Activated CD8-positive, alpha-beta memory T cell treated with anti-CD3 and anti-CD28 coated beads, Interleukin-2, amount 50 U/mL, for 48 hours (primary cell): Measurements from ENCODE around the gene RBFOX2.
A peak's percentile ranks its signal among the peaks of the same experiment; 100 is the strongest.
"Not testable (repeated sequence)": the region's sequence is repeated elsewhere in the genome, so short reads cannot be mapped to it uniquely, and the experiment has no call there.

Source experiments
- DNase-seq: peaks from one replicate; pipeline ENCODE4 v3.0.0-alpha.2; 2020

The RBFOX2 gene

DNA sequence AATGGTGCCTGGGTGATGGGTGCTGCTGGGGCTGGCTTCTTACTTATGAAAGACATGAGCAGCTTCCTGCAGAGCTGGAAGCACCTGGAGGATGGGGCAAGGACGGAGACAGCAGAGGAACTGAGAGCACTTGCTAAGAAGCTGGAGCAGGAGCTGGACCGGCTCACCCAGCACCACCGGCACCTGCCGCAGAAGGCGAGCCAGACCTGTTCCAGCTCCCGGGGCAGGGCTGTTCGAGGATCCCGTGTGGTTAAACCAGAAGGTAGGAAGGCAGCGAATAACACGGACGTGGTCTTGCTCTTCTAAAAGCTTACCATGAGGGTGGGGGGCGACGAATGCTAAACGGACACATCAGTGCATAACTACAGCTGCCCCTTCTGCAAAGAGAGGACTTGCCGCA is 301.7 kb downstream of the RBFOX2 start:
- DNase-seq = no peak

DNA sequence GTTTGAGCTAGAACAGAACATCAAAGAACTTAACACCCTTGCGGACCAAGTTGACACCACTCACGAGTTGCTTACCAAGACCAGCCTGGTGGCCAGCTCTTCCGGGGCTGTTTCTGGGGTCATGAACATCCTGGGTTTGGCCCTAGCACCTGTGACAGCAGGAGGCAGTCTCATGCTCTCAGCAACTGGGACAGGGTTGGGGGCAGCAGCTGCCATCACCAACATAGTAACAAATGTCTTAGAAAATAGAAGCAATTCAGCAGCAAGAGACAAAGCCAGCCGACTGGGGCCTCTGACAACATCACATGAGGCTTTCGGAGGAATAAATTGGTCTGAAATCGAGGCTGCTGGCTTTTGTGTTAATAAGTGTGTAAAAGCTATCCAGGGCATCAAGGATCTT is 302.2 kb downstream of the RBFOX2 start:
- DNase-seq = no peak

DNA sequence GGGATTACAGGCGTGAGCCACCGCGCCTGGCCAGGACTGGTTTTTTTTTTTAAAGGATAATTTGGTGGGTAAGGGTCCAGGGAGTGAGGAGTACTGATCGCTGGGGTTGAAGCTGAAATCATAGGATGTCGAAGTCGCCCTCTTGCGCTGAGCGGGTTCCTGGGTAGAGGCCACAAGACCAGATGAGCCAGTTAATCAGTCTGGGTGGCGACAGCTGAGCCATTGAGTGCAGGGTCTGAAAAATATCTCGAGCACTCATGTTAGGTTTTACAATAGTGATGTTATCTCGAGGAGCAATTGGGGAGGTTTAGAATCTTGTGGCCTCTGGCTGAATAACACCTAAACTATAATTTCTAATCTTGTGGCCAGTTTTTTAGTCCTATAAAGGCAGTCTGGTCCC is 303.1 kb downstream of the RBFOX2 start:
- no peak for DNase-seq

DNA sequence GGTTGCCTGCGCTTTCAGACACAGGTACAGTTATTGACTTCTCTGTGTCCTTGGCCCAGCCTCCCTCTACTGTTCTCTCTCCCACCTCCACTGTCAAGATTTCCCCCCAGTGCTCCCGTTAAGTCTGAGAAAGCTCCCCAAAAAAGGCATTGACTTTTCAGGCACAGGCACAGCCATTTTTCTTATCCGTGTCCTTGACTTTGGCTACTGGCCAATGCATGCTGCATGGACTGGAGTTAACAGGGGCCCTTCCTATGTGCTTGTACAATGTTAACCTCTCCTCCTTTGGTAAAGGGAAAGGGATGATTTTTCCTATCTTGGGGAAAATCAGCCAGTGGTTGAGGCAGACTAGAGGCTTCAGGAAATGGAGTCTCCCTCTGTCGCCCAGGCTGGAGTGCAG is 306.7 kb downstream of the RBFOX2 start:
- DNase-seq = no peak

DNA sequence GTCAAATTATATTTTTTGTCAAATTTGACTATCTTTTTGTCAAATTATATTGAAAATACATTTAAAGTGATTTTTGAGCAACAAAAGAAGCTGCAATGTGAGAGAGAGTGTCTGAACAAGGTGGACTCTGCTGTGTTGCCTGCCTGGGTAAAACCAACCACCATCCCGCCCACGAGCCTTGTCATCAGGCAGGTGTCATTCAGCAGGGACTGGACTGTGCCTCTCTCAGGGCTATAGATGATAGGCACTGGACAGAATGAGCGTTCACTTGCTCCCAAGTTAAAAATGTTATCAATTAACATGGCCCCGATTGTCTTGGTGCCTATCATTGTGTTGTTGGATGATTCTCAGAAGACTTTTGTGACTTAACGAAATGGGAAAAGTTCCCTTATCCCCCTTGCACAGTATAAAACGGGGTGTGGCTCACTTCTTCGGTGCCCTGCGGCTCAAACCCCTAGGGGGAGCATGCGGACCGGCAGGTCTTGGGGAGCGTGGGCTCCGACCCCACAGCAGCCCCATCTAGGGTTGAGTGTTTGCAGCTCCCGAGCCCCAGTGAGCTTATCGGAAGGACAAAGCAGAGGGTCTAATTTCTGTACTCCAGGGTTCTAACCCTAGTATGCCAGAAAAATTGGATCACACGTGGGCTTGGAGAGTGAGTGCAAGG is 309.3 kb downstream of the RBFOX2 start:
- no peak for DNase-seq

DNA sequence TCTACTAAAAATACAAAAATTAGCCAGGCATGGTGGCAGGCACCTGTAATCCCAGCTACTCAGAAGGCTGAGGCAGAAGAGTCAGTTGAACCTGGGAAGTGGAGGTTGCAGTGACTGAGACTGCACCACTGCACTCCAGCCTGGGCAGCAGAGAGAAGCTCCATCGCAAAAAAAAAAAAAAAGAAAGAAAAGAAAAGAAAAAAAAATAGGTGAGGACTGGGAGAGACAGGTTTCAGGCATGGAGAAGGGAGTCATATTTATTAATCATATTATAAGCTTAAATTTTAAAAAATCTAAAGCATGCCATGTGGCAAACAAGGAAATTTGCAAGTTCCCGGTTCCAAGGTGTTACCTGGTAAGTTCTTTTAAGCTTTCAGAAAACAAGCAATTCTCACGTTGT is 311.1 kb downstream of the RBFOX2 start, which contains the start of gene APOL5:
TSS of gene APOL5 (plus strand) at position 301 of the 400 bp plus-strand sequence. CDS start at position 301, 0 bp downstream.
- DNase-seq = no peak

DNA sequence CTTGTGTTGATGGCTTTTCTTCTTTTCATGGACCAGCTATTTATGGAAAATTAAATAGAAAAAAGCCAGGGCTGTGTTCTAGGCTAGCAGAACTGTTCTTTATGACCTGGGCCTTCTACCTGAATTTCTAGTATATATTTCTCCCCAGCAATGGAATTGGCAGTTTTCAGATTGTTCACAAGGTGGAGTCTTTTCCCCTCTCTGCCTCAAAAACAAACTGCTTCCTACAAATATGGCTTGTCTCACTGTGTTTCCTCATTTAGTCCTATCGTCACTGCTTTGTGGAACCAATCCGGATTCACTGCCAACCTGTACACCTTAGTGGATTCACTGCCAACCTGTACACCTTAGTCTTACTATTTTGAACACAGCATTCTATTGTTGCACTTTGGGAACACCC is 316.0 kb downstream of the RBFOX2 start:
- no peak for DNase-seq

DNA sequence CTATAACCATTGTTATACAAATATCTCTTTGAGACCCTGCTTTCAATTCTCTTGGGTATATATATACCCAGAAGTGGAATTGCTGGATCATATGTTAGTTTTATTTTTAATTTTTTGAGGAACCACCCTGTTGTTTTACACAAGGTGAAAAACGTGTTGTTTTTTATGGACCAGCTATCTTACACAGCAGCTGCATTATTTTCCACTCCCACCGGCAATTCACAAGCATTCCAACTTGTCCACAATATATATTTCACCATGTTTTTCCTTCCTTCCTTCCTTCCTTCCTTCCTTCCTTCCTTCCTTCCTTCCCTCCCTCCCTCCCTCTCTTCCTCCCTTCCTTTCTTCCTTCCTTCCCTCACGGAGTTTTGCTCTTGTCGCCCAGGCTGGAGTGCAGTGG is 317.3 kb downstream of the RBFOX2 start:
- no peak for DNase-seq

DNA sequence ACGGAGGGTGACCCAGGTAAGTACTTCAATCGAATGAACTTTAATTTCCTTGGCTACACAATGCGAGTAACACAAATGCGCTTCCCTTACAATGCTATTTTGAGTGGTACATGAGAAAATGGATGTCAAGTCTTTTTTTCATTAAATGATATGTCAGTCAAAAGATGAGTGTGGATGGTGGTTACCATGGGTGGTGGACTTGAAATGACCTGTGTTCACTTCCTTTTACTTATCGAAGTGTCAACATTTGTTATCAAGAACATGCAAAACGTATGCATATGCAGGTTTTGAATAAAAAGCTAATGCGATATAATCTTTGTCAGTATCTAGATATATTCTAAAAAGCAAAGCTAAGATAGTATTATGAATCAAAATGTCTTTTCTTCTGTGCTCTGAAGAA is 319.7 kb downstream of the RBFOX2 start:
- DNase-seq = no peak

DNA sequence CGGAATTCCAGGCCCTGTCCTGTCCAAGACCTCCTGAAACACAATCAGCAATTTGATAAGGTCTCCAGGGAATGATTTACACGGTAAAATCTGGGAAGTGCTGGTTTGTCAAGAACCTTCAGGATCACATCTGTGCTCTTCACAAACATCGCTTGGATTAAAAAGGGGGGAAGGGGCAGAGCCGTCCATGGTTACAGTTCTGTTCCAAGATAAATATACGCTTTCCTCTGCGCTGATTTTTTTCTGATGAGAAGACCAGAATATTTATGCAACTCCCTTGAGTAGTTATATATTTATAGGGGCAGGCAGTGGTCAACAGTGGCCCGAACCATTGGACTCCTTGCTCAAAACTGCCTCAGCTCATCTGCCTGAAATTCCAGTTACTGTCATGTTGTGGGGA is 320.2 kb downstream of the RBFOX2 start:
- DNase-seq = no peak

DNA sequence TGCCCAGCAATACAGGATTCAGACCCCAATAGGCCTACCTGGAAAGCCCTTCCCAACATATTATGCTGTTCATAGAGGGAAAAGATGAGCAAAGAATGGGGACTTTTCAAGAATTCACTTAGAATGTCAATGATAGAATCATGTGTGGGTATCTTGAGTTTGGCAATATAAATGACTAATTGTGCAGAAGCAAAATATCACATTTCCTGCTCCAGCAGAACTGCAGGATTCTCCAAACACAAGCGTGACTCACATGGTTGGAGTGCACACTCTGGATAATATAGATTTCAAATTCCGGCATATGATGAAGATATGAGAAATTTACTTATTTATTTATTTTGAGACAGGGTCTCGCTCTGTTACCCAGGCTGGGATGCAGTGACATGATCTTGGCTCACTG is 323.5 kb downstream of the RBFOX2 start:
- DNase-seq = no peak

DNA sequence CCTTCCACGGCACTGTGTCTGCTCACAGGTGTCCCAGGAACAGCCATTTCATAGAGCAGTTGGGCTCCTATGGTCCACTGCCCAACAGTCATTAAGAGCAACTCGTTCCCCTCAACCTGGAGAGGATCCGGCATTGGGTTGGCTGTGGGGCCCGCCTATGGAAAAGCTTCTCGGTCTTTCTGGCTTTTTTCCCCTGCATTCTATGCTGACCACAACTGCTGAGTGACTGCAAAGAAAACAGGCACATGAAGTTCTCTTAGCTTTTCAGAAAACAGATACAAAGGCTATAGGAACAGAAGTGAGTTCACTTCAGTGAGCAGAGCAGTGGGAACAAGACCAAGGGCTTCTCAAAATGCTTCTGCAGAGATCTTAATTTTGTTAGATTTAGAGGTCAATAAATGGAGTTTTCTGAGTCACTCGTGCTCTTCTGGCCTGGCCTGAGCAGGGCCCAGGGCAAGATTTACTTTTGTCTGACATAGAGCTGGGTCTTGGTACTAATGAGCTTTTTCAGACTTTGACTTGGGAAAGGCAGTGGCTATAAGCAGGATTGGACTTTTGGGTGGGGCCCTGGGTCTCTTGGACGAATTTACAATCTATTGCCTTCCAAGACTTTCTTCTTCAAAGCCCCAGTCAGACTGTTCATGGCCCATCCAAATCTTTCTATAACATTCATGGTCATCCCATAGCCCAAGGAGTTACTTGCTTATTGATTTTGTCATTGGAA is 324.6 kb downstream of the RBFOX2 start:
- DNase-seq = no peak

DNA sequence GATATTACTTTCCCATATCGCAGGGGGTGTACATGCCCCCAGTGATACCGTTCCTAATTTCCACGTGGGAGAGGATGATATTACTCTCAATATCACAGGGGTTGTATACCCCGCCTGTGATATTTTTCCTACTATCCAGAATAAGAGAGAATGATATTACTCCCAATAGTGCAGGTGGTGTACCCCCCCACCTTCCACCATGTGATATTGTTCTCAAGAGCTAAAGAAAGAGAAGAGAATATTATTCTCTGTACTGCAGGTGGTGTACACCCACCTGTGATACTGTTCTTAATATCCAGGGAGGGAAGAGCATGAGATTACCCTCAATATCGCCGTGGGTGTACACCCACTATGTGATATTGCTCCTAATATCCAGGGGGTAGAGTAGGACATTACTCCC is 328.8 kb downstream of the RBFOX2 start:
- DNase-seq = not testable (repeated sequence)

DNA sequence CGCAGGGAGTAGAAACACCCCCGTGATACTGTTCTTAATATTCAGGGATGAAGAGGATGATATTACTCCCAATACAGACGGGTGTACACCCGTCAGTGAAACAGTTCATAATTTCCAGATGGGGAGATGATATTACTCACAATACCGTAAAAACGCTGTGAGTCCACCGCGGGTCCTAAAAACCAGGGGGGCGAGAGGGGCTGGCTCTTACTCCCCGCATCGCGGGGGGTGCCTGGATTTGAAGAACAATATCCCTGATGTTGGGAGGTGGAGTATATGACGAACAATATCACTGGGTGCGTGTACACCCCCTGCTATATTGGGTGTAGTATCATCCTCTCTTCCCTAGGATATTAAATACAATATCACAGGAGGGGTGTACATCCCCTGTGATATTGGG is 331.5 kb downstream of the RBFOX2 start:
- DNase-seq = peak; percentile 58

DNA sequence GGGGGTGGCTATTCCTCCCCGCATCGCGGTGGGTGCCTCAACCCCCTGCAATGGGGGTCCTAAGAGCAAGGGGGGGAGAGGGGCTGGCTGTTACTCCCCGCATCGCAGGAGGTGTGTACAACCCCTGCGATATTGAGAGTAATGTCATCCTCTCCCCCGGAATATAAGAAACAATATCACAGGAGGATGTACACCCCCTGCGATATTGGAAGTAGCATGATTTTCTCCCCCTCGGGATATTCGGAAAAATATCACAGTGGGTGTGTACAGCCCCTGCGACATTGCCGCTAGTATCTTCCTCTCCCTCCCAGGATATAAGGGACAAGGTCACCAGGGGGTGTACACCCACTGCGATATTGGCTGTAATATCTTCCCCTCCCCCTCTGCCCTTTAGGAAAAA is 333.4 kb downstream of the RBFOX2 start:
- DNase-seq = no peak

DNA sequence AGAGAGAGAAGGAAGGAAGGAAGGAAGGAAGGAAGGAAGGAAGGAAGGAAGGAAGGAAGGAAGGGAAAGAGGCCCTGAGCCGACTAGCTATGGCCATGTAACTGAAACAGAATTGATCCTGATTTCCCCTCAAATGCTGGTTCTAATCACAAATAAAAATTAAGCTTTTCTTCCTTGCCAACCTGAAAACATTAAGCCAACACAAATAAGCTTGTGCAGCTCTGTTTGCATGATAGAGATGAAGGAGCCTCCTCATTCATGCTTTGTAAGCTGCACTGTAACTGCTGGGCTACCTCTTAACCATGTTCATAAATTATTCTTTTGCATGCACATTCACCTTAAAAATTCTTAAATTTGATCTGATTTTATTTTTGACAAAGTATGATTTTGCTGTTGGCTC is 338.6 kb downstream of the RBFOX2 start:
- no peak for DNase-seq

DNA sequence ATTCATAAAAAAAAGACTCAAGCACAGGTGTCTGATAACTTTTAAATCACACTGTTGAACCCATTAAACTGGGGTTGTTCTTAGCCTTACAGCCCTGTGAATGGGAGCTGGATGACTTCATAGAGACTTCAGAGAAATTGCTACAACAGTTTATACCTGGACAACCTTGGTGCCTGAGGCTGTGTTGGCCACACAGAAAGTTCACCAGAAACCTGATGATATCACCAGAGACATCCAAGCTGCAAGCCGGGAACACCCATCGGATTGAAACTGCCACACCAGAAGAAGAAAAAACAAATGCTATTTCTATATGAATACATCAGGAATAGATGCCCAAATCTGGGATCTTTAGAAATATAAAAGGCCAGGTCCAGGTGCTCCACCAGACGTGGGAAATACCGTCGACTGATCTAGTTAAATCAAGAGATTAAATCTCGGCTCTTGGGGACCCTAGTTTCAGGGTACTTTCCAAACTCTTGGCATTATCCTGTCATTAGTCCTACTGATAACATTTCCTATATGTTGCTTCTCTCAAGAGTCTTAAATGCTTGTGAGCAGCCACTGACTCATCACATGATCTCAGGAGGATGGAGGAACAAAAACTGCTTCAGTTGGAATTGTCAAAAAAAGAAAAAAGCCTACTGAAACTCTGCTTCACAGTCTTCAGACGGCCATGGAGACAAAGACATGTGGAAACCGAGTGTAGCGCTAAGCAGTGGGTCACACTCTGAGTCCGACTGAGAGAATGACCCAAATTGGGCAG is 339.5 kb downstream of the RBFOX2 start:
- DNase-seq = no peak
